Left cardiac atrium (tissue), 4 donors: ENCODE data around the gene ELOVL4. TPM values are rescaled to one million over a fixed set of nuclear protein-coding genes. Genes with fewer than 3 reads are reported as not detected.

Source experiments
- ATAC-seq, 2 donors: fragments of 200-7000 bp; cut with Tn5 transposase; one replicate each; pipeline ENCODE4 v1.9.1; 2020; ENCODE audit warnings: mild to moderate bottlenecking in 2 of 2, moderate library complexity in 2 of 2
- DNase-seq: peaks from one replicate; pipeline ENCODE4 v3.0.0-alpha.2; 2020
- intact Hi-C, 2 donors: fragments of 100-400 bp; cut with DNase I; formaldehyde crosslinking; loops; one replicate each; pipeline versions ENCODE4 v1.14.1 to v1.15.1; 2022 to 2023
- long read RNA-seq: library from polyadenylated mRNA; unstranded; transcript quantifications from one replicate; pipeline ENCODE4 v2.0.0, GENCODE V29; 2021
- total RNA-seq, 2 donors: library from RNA; stranded (reverse); fragmentation: NEBNext Ultra II Directional; extraction: Animal tissue kit (Norgen Biotek cat#: 25700); gene quantifications; one replicate each; pipeline ENCODE4 v1.2.1, GENCODE V29; 2021
- donor health status: DM: no; HTN: yes; CAD: no.
- donor health status: DM: no; HTN: yes; CAD: no; lungs with severe emphysema.
- donor health status: DM: yes; HTN: yes; CAD: no.
- donor health status: Dilated cardiomyopathy.

Gene ELOVL4
- total RNA-seq, result under 1 TPM; 0.47 to 0.58 TPM
- long read RNA-seq, result 0 reads

- intact Hi-C loops, result loop anchor here in 1 of 2 donors (10.0 kb wide), 1 partner anchor 147 kb away; no protein-coding TSS in a partner anchor
- DNase-seq (peak; percentile 67), ATAC-seq (peak; percentile 92 to 96)
Observed at GRCh38 chr6:79947191-79948186, at the start of gene ELOVL4. Gene ELOVL4, minus strand, starts transcription at chr6:79947553. Its CDS starts 274 bp downstream, at chr6:79947279.

GRCh38 chr6:79993911-79994309 lies 46.6 kb upstream of the ELOVL4 start:
- intact Hi-C loops, result no loop called here
- ATAC-seq, result no peak

GRCh38 chr6:79993012-79993910 lies 45.9 kb upstream of the ELOVL4 start:
- intact Hi-C loops, result no loop called here
- no peak for ATAC-seq
- DNase-seq, result no peak

More at GRCh38 chr6:79993911-79994309, 46.6 kb upstream of the ELOVL4 start:
- DNase-seq, result no peak

GRCh38 chr6:79989641-79990040 lies 42.3 kb upstream of the ELOVL4 start:
- ATAC-seq, result no peak
- no peak for DNase-seq
- intact Hi-C loops, result no loop called here

- DNase-seq (no peak), ATAC-seq (no peak)
- intact Hi-C loops, result no loop called here
Observed at GRCh38 chr6:79985128-79985527, 37.8 kb upstream of the ELOVL4 start.

- DNase-seq, result no peak
- intact Hi-C loops, result no loop called here
Observed at GRCh38 chr6:79984261-79984660, 36.9 kb upstream of the ELOVL4 start.

GRCh38 chr6:79981652-79982051 lies 34.3 kb upstream of the ELOVL4 start:
- ATAC-seq, result no peak
- intact Hi-C loops, result no loop called here
- DNase-seq, result no peak

More at GRCh38 chr6:79984261-79984660, 36.9 kb upstream of the ELOVL4 start:
- ATAC-seq, result no peak

GRCh38 chr6:79971193-79971592 lies 23.8 kb upstream of the ELOVL4 start:
- ATAC-seq (no peak), DNase-seq (no peak)
- intact Hi-C loops, result no loop called here

- intact Hi-C loops, result no loop called here
- DNase-seq (no peak), ATAC-seq (no peak)
Observed at GRCh38 chr6:79969784-79970183, 22.4 kb upstream of the ELOVL4 start.

- intact Hi-C loops, result no loop called here
- ATAC-seq (no peak), DNase-seq (no peak)
Observed at GRCh38 chr6:79967178-79967577, 19.8 kb upstream of the ELOVL4 start.

GRCh38 chr6:79964607-79965081 lies 17.3 kb upstream of the ELOVL4 start:
- no peak for ATAC-seq
- intact Hi-C loops, result no loop called here
- no peak for DNase-seq

GRCh38 chr6:79954849-79955248 lies 7.5 kb upstream of the ELOVL4 start:
- intact Hi-C loops, result no loop called here
- ATAC-seq (no peak), DNase-seq (no peak)

- DNase-seq, result peak; percentile 32
- intact Hi-C loops, result loop anchor here in 1 of 2 donors (10.0 kb wide), 1 partner anchor 146 kb away; no protein-coding TSS in a partner anchor
- ATAC-seq, result no peak
Observed at GRCh38 chr6:79949233-79949632, 1.9 kb upstream of the ELOVL4 start.

GRCh38 chr6:79946272-79947190 lies 822 bp downstream of the ELOVL4 start:
- intact Hi-C loops, result loop anchor here in 1 of 2 donors (10.0 kb wide), 1 partner anchor 148 kb away; no protein-coding TSS in a partner anchor
- DNase-seq (no peak), ATAC-seq (peak; percentile 20 to 55)

- DNase-seq (no peak), ATAC-seq (no peak)
- intact Hi-C loops, result loop anchor here in 1 of 2 donors (10.0 kb wide), 1 partner anchor 152 kb away; no protein-coding TSS in a partner anchor
Observed at GRCh38 chr6:79943133-79943532, 4.2 kb downstream of the ELOVL4 start.

GRCh38 chr6:79941489-79942151 lies 5.7 kb downstream of the ELOVL4 start:
- no peak for DNase-seq
- no peak for ATAC-seq
- intact Hi-C loops, result loop anchor here in 1 of 2 donors (10.0 kb wide), 1 partner anchor 153 kb away; no protein-coding TSS in a partner anchor

GRCh38 chr6:79928478-79928998 lies 18.8 kb downstream of the ELOVL4 start:
- ATAC-seq, result no peak
- intact Hi-C loops, result no loop called here
- DNase-seq, result no peak
